GM18505 (cell line): ENCODE data around the gene LONRF2.
"Not testable (repeated sequence)": the region's sequence is repeated elsewhere in the genome, so short reads cannot be mapped to it uniquely, and the experiment has no call there.

ENCODE experiments used
- ATAC-seq: cut with Tn5 transposase; IDR thresholded peaks from one replicate; pipeline ENCODE4 v1.9.1; 2021; ENCODE audit not compliant: unreplicated experiment
- POLR2A ChIP-seq: IDR thresholded peaks from 4 replicates; pipeline ENCODE4 v1.6.1; 2011; ENCODE audit warnings: borderline replicate concordance; ENCODE audit not compliant: insufficient read depth, insufficient read length; ENCODE audit errors: extremely low read depth

Gene LONRF2

DNA sequence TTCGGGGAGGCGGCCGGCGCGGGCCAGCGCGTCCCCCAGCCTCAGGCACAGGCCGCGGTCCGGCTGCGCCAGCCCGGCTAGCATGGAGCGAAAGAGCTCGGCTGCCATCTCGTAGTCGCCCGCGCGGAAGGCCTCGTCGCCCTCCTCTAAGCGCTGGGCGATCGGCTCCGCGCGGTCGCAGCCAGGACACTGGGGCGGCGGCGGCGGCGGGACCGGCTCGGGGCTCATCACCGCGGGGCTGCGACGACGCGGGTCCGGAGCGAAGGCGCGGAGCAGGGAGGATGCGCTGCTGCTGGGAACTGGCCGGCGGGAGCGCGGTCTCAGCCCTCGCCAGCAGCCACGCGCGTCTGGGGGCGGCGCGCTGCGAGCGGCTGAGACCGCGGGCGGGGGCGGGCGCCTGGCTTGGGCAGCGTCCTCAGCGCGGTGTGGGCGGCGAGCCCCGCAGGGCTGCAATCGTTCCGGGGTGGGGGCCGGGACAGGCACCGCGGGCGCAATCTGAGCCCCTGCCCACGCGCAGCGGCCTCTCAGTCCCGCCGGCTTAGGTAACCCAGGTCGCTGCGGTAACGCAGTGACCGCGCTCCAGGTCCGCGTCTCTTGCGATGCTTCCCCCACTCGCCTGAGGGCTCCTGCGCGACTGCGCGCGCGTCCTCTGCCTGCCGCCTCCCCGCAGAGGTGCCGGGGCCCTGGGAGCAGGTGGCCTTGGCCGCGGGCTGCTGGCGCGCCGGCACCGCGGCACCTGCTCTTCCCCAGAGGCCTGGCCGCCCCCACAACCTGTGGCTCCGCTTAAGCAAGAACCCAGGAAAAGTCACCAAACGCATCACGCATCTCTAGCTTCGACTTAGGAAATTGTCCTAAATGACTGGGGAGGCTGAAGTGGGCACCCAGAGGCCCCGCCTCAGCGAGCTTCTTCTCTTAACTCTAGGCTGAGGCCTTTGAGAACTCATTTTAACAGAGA is at the start of gene LONRF2:
TSS of gene LONRF2 (minus strand) at position 636 of the 955 bp plus-strand sequence. CDS start at position 228, 408 bp downstream.
- ATAC-seq: no peak

DNA sequence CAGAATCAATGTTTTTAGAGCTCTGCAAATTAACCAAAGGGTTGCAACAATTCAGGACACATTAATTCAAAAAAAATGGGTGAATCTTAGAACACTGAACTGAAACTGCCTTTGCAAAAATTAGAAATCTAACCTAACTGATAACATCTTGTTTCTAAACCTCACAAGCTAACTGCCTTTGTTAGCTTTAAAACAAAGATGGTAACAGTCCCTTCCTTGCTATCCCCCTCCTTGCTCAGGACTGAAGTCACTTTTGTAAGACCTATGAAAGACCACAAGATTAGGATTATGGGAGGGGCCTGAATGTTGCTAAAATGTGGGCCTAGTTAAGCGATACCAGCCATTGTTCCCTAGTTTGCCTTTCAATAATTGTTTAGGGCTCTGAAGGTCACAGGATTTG is 44.9 kb upstream of the LONRF2 start:
- no peak for TF ChIP-seq POLR2A
- ATAC-seq: no peak

More for the DNA sequence above, at the start of gene LONRF2:
- no peak for TF ChIP-seq POLR2A

DNA sequence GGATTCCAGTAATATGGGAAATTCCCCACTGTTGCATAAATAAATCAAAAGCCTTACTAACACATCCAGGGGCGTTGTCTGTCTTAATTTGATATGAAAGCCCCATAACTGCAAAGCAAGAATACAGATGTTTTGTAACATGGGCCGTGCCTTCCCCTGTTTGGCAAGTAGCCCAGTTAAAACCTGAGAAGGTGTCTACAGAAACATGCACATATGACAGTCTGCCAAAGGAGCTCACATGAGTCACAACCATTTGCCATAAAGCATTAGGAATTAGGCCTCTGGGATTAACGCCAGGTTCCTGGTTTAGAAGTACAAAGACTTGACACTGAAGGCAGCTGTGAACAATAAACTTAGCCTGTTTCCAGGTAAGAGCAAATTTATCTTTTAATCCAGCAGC is 43.1 kb upstream of the LONRF2 start:
- no peak for TF ChIP-seq POLR2A
- ATAC-seq: no peak

DNA sequence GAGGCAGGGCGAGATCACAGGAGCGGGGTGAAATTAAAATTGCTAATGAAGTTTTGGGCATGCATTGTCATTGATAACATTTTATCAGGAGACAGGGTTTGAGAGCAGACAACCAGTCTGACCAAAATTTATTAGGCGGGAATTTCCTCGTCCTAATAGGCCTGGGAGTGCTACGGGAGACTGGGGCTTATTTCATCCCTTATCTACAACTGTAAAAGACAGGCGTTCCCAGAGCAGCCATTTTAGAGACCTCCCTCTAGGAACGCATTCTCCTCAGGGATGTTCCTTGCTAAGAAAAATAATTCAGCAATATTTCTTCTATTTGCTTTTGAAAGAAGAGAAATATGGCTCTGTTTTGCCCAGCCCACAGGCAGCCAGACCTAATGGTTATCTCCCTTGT is 40.0 kb upstream of the LONRF2 start:
- ATAC-seq: not testable (repeated sequence)

DNA sequence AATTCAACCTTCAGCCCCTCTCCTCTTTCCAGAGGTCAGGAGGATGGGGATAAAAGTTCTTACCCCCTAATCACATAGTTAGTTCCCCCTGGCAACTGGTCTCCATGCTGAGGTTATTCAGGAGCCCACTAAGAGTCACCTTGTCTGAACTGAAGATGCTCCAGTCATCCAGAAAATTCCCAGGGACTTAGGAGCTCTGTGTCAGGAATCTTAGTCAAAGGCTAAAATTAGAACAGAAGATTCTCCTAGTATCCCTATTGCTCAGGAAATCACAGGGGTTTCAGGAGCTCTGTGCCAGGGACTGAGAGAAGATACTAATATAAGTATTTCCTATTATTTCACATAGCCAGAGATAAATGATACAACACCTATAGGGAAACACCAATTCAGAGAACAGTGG is 37.3 kb upstream of the LONRF2 start:
- no peak for ATAC-seq
- TF ChIP-seq POLR2A: no peak

DNA sequence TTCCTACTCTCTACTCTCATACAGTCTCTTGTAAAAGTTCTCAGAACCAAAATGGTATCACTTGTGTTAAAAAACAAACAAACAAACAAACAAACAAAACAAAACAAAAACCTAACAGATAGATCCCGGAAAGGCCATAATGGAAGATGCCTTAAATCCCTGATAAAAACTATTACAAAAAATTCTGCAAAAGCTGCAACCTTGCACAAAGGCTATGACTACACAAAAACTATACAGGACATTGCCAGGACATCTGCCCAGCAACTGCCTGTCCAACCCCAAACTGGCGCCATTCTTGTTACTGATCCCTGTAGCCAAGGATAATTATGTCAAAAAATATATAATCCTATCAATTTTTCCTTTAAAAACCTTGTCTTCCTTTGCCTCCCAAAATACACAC is 36.3 kb upstream of the LONRF2 start:
- ATAC-seq: no peak
- TF ChIP-seq POLR2A: no peak

DNA sequence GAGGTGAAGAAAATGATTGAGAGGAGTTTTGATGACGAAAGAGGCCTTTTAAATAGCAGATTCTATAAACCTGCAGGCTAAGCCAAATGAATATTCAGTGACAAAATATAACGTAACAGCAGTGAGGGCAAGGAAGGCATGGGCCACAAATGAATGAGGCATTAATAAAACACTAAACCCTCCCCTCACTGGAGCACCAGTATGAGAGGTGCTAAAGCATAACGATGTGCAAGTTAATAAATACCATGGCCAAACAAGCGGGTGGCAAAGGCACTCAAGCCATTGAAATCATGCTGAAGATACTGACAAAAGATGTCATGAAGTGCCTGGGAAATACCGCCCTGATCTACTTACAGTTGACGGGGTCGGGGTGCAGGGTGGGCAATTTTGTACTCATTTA is 30.2 kb upstream of the LONRF2 start:
- no peak for ATAC-seq
- no peak for TF ChIP-seq POLR2A

DNA sequence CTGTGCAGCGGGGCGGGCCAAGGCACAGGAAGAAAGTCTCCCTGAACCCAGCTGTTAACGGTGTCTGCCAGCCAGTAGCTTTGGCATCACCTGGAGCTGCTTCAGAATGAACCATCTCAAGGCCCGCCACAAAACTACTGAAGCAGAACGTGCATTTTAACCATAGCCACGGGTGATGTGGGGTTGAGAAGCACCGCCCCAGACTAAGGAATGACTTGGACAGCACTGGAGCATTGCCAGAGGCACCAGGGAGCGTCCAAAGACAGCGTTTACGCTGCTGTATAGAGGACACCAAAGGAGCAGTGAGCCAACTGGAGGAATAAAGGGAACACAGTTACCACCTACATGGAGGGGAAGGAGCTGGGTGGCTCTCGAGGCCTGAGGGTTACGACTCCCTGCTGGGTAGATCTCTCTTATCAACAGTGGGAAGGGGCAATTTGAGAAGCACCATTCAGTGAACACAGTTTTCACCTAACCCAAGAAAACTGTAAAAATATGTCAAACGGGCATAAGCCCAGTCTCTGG is 28.4 kb upstream of the LONRF2 start:
- TF ChIP-seq POLR2A: no peak
- ATAC-seq: no peak

DNA sequence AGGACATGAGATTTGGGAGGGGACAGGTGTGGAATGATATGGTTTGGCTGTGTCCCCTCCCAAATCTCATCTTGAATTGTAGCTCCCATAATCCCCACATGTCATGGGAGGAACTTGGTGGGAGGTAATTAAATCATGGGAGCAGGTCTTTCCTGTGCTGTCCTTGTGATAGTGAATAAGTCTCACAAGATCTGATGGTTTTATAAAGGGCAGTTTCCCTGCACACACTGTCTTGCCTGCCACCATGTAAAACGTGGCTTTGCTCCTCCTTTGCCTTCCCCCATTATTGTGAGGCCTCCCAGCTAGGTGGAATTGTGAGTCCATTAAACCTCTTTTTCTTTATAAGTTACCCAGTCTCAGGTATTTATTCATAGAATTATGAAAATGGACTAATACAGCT is 22.8 kb upstream of the LONRF2 start:
- not testable (repeated sequence) for ATAC-seq

DNA sequence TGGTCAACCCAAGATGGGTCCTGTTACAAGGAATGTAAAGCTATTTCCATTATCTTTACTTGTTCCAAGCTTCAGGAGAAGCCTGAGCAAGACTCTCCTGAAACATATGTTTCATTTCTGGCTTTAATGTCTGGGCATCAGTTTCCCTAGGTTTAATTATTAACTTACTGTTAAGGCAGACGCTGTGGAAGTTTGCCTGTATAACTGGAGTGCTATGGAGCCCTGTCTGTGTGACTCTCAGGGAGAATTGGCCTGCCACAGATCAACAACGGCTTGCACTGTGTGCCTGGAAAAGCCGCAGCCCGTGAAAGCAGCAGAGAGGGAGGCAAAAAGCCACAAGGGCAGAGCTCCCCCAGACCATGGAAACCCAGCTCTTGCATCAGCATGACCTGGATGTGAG is 22.1 kb upstream of the LONRF2 start:
- no peak for TF ChIP-seq POLR2A
- ATAC-seq: no peak

DNA sequence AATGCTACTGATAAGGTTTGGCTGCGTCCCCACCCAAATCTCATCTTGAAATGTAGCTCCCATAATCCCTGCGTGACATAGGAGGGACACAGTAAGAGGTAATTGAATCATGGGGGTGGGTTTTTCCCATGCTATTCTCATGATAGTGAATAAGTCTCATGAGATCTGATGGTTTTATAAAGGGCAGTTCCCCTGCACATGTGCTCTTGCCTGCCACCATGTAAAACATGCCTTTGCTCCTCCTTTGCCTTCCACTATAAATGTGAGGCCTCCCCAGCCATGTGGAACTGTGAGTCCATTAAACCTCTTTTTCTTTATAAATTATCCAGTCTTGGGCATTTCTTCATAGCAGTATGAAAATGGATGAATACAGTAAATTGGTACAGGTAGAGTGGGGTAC is 20.2 kb upstream of the LONRF2 start:
- ATAC-seq: not testable (repeated sequence)

DNA sequence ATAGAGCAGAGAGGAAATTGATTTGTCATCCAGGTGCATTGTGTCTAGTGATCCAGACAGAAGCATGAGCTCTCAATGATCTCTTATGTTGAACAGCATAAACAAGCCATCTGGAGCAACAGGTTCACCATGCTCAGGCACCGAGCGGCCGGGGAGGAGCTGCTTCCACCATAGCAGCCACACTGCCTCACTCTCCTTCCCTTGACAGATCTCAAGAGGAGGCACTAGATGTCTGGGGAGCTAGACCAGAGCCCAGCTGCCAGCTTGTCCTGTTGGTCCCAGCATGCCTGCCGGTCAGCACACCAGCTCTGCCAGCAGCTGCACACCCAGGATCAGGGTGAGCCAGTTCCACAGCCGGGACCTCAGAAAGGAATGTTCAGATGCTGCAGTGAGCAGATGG is 17.5 kb upstream of the LONRF2 start:
- no peak for ATAC-seq
- no peak for TF ChIP-seq POLR2A

DNA sequence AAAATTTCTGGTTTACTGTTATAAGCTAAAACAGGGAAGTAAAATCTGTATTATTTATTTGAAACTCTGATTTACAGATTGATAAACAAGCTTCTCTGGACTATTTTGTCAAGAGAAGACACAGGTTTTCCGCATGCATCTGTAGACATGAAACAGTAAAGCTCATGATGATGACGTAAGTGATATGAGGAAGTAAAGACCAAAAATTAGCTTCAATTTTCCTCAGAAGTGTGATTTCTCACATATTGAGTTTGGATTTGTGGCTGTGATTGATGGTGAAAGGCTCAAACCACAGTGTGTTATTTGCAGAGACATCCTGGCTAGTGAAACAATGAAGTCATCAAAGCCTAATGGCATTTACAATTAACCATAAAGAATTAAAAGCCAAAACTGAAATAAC is 12.6 kb upstream of the LONRF2 start:
- no peak for TF ChIP-seq POLR2A
- no peak for ATAC-seq

DNA sequence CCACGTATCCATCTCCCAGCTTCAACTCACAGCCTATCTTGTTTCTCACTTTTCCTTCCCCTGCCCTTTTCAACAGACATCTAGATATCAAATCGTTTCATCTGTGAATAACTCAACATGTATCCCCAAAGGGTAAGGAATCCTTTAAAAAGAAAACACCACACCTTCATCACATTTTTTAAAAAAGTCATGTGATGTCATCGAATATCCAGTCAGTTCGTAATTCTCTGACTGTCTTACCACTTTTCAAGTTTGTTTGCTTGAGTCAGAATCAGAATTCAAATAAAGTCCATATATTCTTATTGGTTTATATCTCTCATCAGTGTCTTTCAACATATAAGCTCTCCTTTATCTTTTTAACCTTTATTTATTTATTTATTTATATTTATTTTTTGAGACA is 5.4 kb upstream of the LONRF2 start:
- no peak for ATAC-seq

More for the DNA sequence above, 5.4 kb upstream of the LONRF2 start:
- no peak for TF ChIP-seq POLR2A
